Renal cortical epithelial cell (primary cell): ENCODE data around the gene PEMT. TPM values are rescaled to one million over a fixed set of nuclear protein-coding genes. Genes with fewer than 3 reads are reported as not detected.

Experiments used
- total RNA-seq: library from RNA; depleted of rRNA; stranded (reverse); fragments of >200 nt; gene quantifications from 2 replicates; pipeline ENCODE4 v1.2.3, GENCODE V29; 2014

The PEMT gene
- total RNA-seq, 1 donor from 2014 or later: 36.0 TPM

Other genes with a start within 250 kb of the PEMT start
- 10.6 and 22.5 TPM in 2 replicates for gene MED9, start 114.7 kb downstream of the PEMT start, total RNA-seq
- gene RASD1, start 95.3 kb downstream of the PEMT start, total RNA-seq: 16.1 and 154 TPM in 2 replicates
- gene RAI1, start 89.8 kb upstream of the PEMT start, total RNA-seq: 9.9 and 25.1 TPM in 2 replicates
- gene SREBF1, start 245.3 kb upstream of the PEMT start, total RNA-seq: 43.9 and 53.0 TPM in 2 replicates